ENCODE results near the gene IL12RB1. TPM values are rescaled to one million over a fixed set of nuclear protein-coding genes. Genes with fewer than 3 reads are reported as not detected.

Gene IL12RB1
- total RNA-seq, 1 experiment from 2014 or later = 0.36 TPM

DNA sequence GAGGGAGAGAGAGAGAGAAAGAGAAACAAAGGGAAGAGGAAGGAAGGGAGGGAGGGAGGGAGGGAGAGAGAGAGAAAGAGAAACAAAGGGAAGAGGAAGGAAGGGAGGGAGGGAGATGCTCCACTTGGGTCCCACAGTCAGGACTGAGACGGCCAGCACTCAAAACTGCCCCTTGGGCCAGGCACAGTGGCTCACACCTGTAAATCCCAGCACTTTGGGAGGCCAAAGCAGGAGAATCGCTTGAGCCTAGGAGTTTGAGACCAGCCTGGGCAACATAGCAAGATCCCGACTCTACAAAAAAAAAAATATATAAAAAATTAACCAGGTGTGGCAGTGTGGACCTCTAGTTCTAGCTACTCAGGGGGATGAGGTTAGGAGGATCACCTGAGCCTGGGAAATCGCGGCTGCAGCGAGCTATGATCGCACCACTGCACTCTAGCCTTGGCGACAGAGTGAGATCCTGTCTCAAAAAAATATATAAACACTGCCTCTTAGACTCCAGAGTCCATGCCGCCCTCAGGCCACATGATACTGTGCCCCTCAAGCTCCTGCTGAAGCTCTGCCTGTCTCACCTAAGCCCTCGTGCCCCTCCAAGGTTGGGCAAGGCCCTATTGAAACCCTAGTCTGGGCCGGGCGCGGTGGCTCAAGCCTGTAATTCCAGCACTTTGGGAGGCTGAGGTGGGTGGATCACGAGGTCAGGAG is 70.4 kb downstream of the IL12RB1 start:
- no peak for DNase-seq (ENCODE audit: low read depth, low spot score)
- peaks cover 22% of the 10 kb centered on the region for H3K4me1 ChIP-seq (ENCODE audit: control insufficient read depth, insufficient read depth, low read length)
- no peaks in the 10 kb centered on the region for H3K27me3 ChIP-seq (ENCODE audit: control insufficient read depth, insufficient read depth, low read length)
- BruUV-seq (replicated peaks) = no TSS peak
- no peak for ATAC-seq
- H3K27ac ChIP-seq (ENCODE audit: low read length) = no peak overlapping the region
- no peak for TF ChIP-seq TCF7L2 (IDR thresholded peaks at IDR 0.05; ENCODE audit: low read depth, low read length)
- TF ChIP-seq POLR2AphosphoS5 (IDR thresholded peaks at IDR 0.05; ENCODE audit: low read depth, low read length) = no peak
- TF ChIP-seq, protein P1, sequence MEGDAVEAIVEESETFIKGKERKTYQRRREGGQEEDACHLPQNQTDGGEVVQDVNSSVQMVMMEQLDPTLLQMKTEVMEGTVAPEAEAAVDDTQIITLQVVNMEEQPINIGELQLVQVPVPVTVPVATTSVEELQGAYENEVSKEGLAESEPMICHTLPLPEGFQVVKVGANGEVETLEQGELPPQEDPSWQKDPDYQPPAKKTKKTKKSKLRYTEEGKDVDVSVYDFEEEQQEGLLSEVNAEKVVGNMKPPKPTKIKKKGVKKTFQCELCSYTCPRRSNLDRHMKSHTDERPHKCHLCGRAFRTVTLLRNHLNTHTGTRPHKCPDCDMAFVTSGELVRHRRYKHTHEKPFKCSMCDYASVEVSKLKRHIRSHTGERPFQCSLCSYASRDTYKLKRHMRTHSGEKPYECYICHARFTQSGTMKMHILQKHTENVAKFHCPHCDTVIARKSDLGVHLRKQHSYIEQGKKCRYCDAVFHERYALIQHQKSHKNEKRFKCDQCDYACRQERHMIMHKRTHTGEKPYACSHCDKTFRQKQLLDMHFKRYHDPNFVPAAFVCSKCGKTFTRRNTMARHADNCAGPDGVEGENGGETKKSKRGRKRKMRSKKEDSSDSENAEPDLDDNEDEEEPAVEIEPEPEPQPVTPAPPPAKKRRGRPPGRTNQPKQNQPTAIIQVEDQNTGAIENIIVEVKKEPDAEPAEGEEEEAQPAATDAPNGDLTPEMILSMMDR (IDR thresholded peaks at IDR 0.05) = no peak
- TF ChIP-seq REST (IDR thresholded peaks at IDR 0.05; ENCODE audit: insufficient read depth in 1 of 2, low read depth in 2 of 2, low read length in 1 of 2) = no peak
- TF ChIP-seq SIN3A (IDR thresholded peaks at IDR 0.05; ENCODE audit: borderline replicate concordance, insufficient read depth, low read depth, low read length) = no peak
- intact Hi-C loops (cut with micrococcal nuclease; ENCODE audit: unreplicated experiment) = no loop called here
- no peaks in the 10 kb centered on the region for H3K9me3 ChIP-seq (ENCODE audit: control insufficient read depth, insufficient read depth, low read depth, low read length)
- no peak overlapping the region for H3K4me3 ChIP-seq (ENCODE audit: low read depth in 2 of 2, low read length in 2 of 2)
- H3K36me3 ChIP-seq (ENCODE audit: control insufficient read depth, insufficient read depth, low read length) = no peaks in the 10 kb centered on the region
- in situ Hi-C loops (cut with HindIII; ENCODE audit: low pct_unique_long_range_greater_than_20kb, low sequenced_read_pairs) = no loop called here
- CTCF ChIA-PET = interaction anchor here (0.6 kb wide), 1 partner anchor 40 kb away, joined by 3 read pairs; no protein-coding TSS in a partner anchor
- POLR2A ChIA-PET = no interaction called here

GRCh38 chr19:18014197-18014596 is 72.5 kb downstream of the IL12RB1 start:
- ATAC-seq (no peak), DNase-seq (ENCODE audit: low read depth, low spot score) (no peak)
- ChIA-PET CTCF (no interaction called here), POLR2A (no interaction called here)
- in situ Hi-C loops (cut with HindIII; ENCODE audit: low pct_unique_long_range_greater_than_20kb, low sequenced_read_pairs) = no loop called here
- no peak overlapping the region; the same call in 1 of the 2 replicates for H3K27ac ChIP-seq (ENCODE audit: low read length)
- BruUV-seq (replicated peaks) = no TSS peak
- H3K4me1 ChIP-seq (ENCODE audit: control insufficient read depth, insufficient read depth, low read length) = peaks cover 14% of the 10 kb centered on the region
- intact Hi-C loops (cut with micrococcal nuclease; ENCODE audit: unreplicated experiment) = no loop called here
- TF ChIP-seq TCF7L2 (IDR thresholded peaks at IDR 0.05; ENCODE audit: low read depth, low read length) (no peak), REST (IDR thresholded peaks at IDR 0.05; ENCODE audit: insufficient read depth in 1 of 2, low read depth in 2 of 2, low read length in 1 of 2) (no peak), POLR2AphosphoS5 (IDR thresholded peaks at IDR 0.05; ENCODE audit: low read depth, low read length) (no peak), SIN3A (IDR thresholded peaks at IDR 0.05; ENCODE audit: borderline replicate concordance, insufficient read depth, low read depth, low read length) (no peak)
- TF ChIP-seq, protein P1 (IDR thresholded peaks at IDR 0.05) = no peak
- no peaks in the 10 kb centered on the region for H3K36me3 ChIP-seq (ENCODE audit: control insufficient read depth, insufficient read depth, low read length)
- no peaks in the 10 kb centered on the region for H3K27me3 ChIP-seq (ENCODE audit: control insufficient read depth, insufficient read depth, low read length)
- no peaks in the 10 kb centered on the region for H3K9me3 ChIP-seq (ENCODE audit: control insufficient read depth, insufficient read depth, low read depth, low read length)
- no peak overlapping the region for H3K4me3 ChIP-seq (ENCODE audit: low read depth in 2 of 2, low read length in 2 of 2)
